Tibial nerve (tissue), 4 donors: ENCODE results near the gene SECISBP2L.

ENCODE experiments used
- CTCF ChIP-seq, 5 experiments: fragments of 200-600 bp in 3 of 5; fragments of 450-650 bp in 2 of 5; sonication (generic) in 3 of 5; IDR thresholded peaks; one replicate each; pipeline ENCODE4 v1.5.1; 2016 to 2019; ENCODE audit warnings: antibody characterized with exemption in 5 of 5, mild to moderate bottlenecking in 3 of 5, moderate library complexity in 2 of 5
- EP300 ChIP-seq, 2 donors: sonication (generic); formaldehyde crosslinking; IDR thresholded peaks; one replicate each; pipeline ENCODE4 v1.6.1; 2017; ENCODE audit warnings: antibody characterized with exemption in 2 of 2, mild to moderate bottlenecking in 1 of 2
- POLR2A ChIP-seq, 2 donors: fragments of 450-650 bp; IDR thresholded peaks; one replicate each; pipeline ENCODE4 v1.6.1; 2017; ENCODE audit warnings: antibody characterized with exemption in 2 of 2, mild to moderate bottlenecking in 2 of 2, moderate library complexity in 2 of 2

DNA sequence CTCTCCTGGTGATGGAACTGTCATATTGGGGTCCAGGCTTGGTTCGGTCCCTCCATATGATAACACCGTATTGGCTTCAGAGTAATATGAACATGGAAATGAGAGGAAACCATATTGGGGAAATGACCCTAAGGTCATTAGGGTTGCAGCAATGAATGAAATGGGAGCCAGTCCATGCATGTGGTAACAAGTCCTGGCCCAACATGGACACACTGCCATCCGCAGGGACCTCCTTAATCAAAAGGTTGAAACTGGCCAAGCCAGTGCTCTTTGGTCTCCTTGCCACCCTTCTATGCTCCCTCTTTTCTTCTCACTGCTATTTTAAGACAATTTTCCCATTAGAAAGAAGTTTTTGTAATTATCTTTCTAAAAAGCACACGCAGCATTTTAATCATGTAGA is 90.9 kb downstream of the SECISBP2L start:
- no peak for TF ChIP-seq CTCF (IDR thresholded peaks at IDR 0.05)
- TF ChIP-seq EP300 (IDR thresholded peaks at IDR 0.05): no peak
- no peak for TF ChIP-seq POLR2A (IDR thresholded peaks at IDR 0.05)
